ENCODE measurements around the gene PCDHB15. TPM values are rescaled to one million over a fixed set of nuclear protein-coding genes. Genes with fewer than 3 reads are reported as not detected.
A peak's percentile ranks its signal among the peaks of the same experiment; 100 is the strongest.
"Not testable (repeated sequence)": the region's sequence is repeated elsewhere in the genome, so short reads cannot be mapped to it uniquely, and the experiment has no call there.

Gene PCDHB15
- total RNA-seq (10 to 100 TPM in 4 of 7 donors, 1 to 10 TPM in 3; 3.4 to 17.0 (median 10.3) TPM), polyA plus RNA-seq (1 to 10 TPM; 6.7 to 8.2 TPM)
- long read RNA-seq, donor 1, full-length matches to known transcripts: 10 of 10 reads
- long read RNA-seq, donor 1, partial matches to known transcripts: 0 of 10 reads
- long read RNA-seq, donor 1, other reads (novel, unspliced or antisense): 0 of 10 reads
- long read RNA-seq, donor 2, full-length matches to known transcripts: 5 of 5 reads
- long read RNA-seq, donor 2, partial matches to known transcripts: 0 of 5 reads
- long read RNA-seq, donor 2, other reads (novel, unspliced or antisense): 0 of 5 reads
- long read RNA-seq, donor 3, full-length matches to known transcripts: 7 of 7 reads
- long read RNA-seq, donor 3, partial matches to known transcripts: 0 of 7 reads
- long read RNA-seq, donor 3, other reads (novel, unspliced or antisense): 0 of 7 reads

GRCh38 chr5:141245250-141245717, at the start of gene PCDHB15:
Gene PCDHB15 (plus strand): TSS chr5:141245395. CDS start chr5:141245579, 184 bp downstream.
- Histone ChIP-seq H3K27me3 (no peaks in the 10 kb centered on the region), H3K4me3 (peak within 1 kb of the TSS; percentile 21), H3K36me3 (no peaks in the 10 kb centered on the region), H3K27ac (no peak within 1 kb of the TSS), H3K9me3 (peaks cover 14 to 51% of the 10 kb centered on the region in 2 donors), H3K4me1 (ENCODE audit: insufficient read depth) (no peaks in the 10 kb centered on the region)
- DNase-seq: peak; percentile 18 to 63 (median 56)
- TF ChIP-seq POLR2A (IDR thresholded peaks at IDR 0.05): no peak
- peak in 1 of 3 donors; percentile 19 for TF ChIP-seq CTCF (IDR thresholded peaks at IDR 0.05)
- TF ChIP-seq EP300 (IDR thresholded peaks at IDR 0.05): no peak
- 4 to 9% (median 6%) methylated on average over 16 of the region's 16 CpGs for WGBS, 3 donors
- intact Hi-C loops (cut with DNase I): loop anchor here in 1 of 4 donors (10.0 kb wide), 1 partner anchor 320 kb away; no protein-coding TSS in a partner anchor

GRCh38 chr5:141196363-141196762, 48.8 kb upstream of the PCDHB15 start:
- peaks cover 6 to 10% of the 10 kb centered on the region in 2 donors for H3K9me3 ChIP-seq
- H3K27me3 ChIP-seq: no peaks in the 10 kb centered on the region
- TF ChIP-seq POLR2A (IDR thresholded peaks at IDR 0.05) (no peak), CTCF (IDR thresholded peaks at IDR 0.05) (no peak), EP300 (IDR thresholded peaks at IDR 0.05) (no peak)
- intact Hi-C loops (cut with DNase I): no loop called here
- H3K36me3 ChIP-seq: no peaks in the 10 kb centered on the region
- 42 to 63% (median 56%) methylated on average over 3 of the region's 3 CpGs for WGBS, 3 donors
- no peak overlapping the region for H3K27ac ChIP-seq
- DNase-seq: no peak
- no peak overlapping the region for H3K4me3 ChIP-seq
- no peaks in the 10 kb centered on the region for H3K4me1 ChIP-seq (ENCODE audit: insufficient read depth)

GRCh38 chr5:141199359-141200235, 45.6 kb upstream of the PCDHB15 start, which contains the start of gene PCDHB11:
Gene PCDHB11 (plus strand): TSS chr5:141199627. CDS start chr5:141199775, 148 bp downstream.
- Histone ChIP-seq H3K36me3 (no peaks in the 10 kb centered on the region), H3K4me1 (ENCODE audit: insufficient read depth) (no peaks in the 10 kb centered on the region), H3K27ac (no peak within 1 kb of the TSS), H3K9me3 (peaks cover 6 to 18% of the 10 kb centered on the region in 2 donors), H3K27me3 (no peaks in the 10 kb centered on the region), H3K4me3 (no peak within 1 kb of the TSS)
- no peak for DNase-seq
- TF ChIP-seq CTCF (IDR thresholded peaks at IDR 0.05): no peak
- no peak for TF ChIP-seq EP300 (IDR thresholded peaks at IDR 0.05)
- no peak for TF ChIP-seq POLR2A (IDR thresholded peaks at IDR 0.05)
- intact Hi-C loops (cut with DNase I): no loop called here
- WGBS, 3 donors: 18 to 47% (median 45%) methylated on average over 21 of the region's 21 CpGs

DNA sequence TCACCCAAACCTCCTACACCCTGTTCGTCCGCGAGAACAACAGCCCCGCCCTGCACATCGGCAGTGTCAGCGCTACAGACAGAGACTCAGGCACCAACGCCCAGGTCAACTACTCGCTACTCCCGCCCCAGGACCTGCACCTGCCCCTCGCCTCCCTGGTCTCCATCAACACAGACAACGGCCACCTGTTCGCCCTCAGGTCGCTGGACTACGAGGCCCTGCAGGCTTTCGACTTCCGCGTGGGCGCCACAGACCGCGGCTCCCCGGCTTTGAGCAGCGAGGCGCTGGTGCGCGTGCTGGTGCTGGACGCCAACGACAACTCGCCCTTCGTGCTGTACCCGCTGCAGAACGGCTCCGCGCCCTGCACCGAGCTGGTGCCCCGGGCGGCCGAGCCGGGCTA, 44.1 kb upstream of the PCDHB15 start:
- 25 to 40% (median 28%) methylated on average over 18 to 27 of the region's 38 CpGs for WGBS, 3 donors
- H3K36me3 ChIP-seq; H3K27ac ChIP-seq; H3K27me3 ChIP-seq; H3K4me1 ChIP-seq (ENCODE audit: insufficient read depth); intact Hi-C loops (cut with DNase I); H3K4me3 ChIP-seq; DNase-seq: not testable (repeated sequence)
- peaks cover 6 to 23% of the 10 kb centered on the region in 2 donors for H3K9me3 ChIP-seq

DNA sequence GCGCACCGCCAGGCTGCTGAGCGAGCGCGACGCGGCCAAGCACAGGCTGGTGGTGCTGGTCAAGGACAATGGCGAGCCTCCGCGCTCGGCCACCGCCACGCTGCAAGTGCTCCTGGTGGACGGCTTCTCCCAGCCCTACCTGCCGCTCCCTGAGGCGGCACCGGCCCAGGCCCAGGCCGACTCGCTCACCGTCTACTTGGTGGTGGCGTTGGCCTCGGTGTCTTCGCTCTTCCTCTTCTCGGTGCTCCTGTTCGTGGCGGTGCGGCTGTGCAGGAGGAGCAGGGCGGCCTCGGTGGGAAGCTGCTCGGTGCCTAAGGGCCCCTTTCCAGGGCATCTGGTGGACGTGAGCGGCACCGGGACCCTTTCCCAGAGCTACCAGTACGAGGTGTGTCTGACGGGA, 43.5 kb upstream of the PCDHB15 start:
- H3K27ac ChIP-seq; DNase-seq; H3K36me3 ChIP-seq; H3K4me1 ChIP-seq (ENCODE audit: insufficient read depth); H3K27me3 ChIP-seq; intact Hi-C loops (cut with DNase I); H3K4me3 ChIP-seq: not testable (repeated sequence)
- 26 to 36% (median 29%) methylated on average over 8 to 31 of the region's 35 CpGs for WGBS, 3 donors
- H3K9me3 ChIP-seq: peaks cover 6 to 23% of the 10 kb centered on the region in 2 donors
